GM12891 (cell line): ENCODE results near the gene ATAD3A.
A peak's percentile ranks its signal among the peaks of the same experiment; 100 is the strongest.

Experiments used
- POLR2A ChIP-seq: IDR thresholded peaks from 2 replicates; pipeline ENCODE4 v1.6.1; 2011; ENCODE audit warnings: low read depth, low read length, control low read depth
- POLR2AphosphoS5 ChIP-seq: IDR thresholded peaks from 2 replicates; pipeline ENCODE4 v1.6.1; 2011; ENCODE audit warnings: low read depth, low read length, control low read depth
- TAF1 ChIP-seq: IDR thresholded peaks from 2 replicates; pipeline ENCODE4 v1.6.1; 2011; ENCODE audit warnings: low read depth, low read length, control low read depth

GRCh38 chr1:1483714-1484113 lies 28.2 kb upstream of the ATAD3A start:
- 0 out of 2 replicates have a peak, but pooled peaks have one; percentile 22 for TF ChIP-seq POLR2AphosphoS5
- no peak for TF ChIP-seq TAF1
- no peak for TF ChIP-seq POLR2A
